BLaER1 (cell line): Measurements from ENCODE around the gene WFDC10B.
"Not testable (repeated sequence)": the region's sequence is repeated elsewhere in the genome, so short reads cannot be mapped to it uniquely, and the experiment has no call there.

ENCODE experiments used
- H3K27ac ChIP-seq: shearing (Covaris generic); formaldehyde crosslinking; 2 replicates; pipeline ENCODE4 v1.8.1; 2022
- H3K27me3 ChIP-seq: shearing (Covaris generic); formaldehyde crosslinking; 2 replicates; pipeline ENCODE4 v1.8.1; 2022
- H3K36me3 ChIP-seq: shearing (Covaris generic); formaldehyde crosslinking; 2 replicates; pipeline ENCODE4 v1.8.1; 2022
- H3K4me1 ChIP-seq: shearing (Covaris generic); formaldehyde crosslinking; 2 replicates; pipeline ENCODE4 v1.8.1; 2022
- H3K4me2 ChIP-seq: shearing (Covaris generic); formaldehyde crosslinking; 2 replicates; pipeline ENCODE4 v1.8.1; 2022
- H3K4me3 ChIP-seq: shearing (Covaris generic); formaldehyde crosslinking; 2 replicates; pipeline ENCODE4 v1.8.1; 2022
- H3K9ac ChIP-seq: shearing (Covaris generic); formaldehyde crosslinking; 2 replicates; pipeline ENCODE4 v1.8.1; 2022
- H3K9me3 ChIP-seq: shearing (Covaris generic); formaldehyde crosslinking; 2 replicates; pipeline ENCODE4 v1.8.1; 2022
- H4K20me1 ChIP-seq: shearing (Covaris generic); formaldehyde crosslinking; 2 replicates; pipeline ENCODE4 v1.8.1; 2022
- Cebpa-rat ChIP-seq: shearing (Covaris generic); IDR thresholded peaks from 2 replicates; pipeline ENCODE4 v1.8.1; 2022

The WFDC10B gene

GRCh38 chr20:45649312-45649863 lies 55.4 kb downstream of the WFDC10B start:
- H3K27me3 ChIP-seq: no peaks in the 10 kb centered on the region
- no peak overlapping the region for H3K9ac ChIP-seq
- no peak overlapping the region for H3K4me2 ChIP-seq
- H3K4me1 ChIP-seq: no peaks in the 10 kb centered on the region
- H3K9me3 ChIP-seq: peaks cover 17% of the 10 kb centered on the region
- H3K27ac ChIP-seq: no peak overlapping the region
- no peak for TF ChIP-seq Cebpa-rat
- H3K4me3 ChIP-seq: no peak overlapping the region
- H4K20me1 ChIP-seq: no peaks in the 10 kb centered on the region
- H3K36me3 ChIP-seq: no peaks in the 10 kb centered on the region

GRCh38 chr20:45647441-45648050 lies 57.3 kb downstream of the WFDC10B start:
- H3K4me1 ChIP-seq: no peaks in the 10 kb centered on the region
- H3K9ac ChIP-seq: no peak overlapping the region
- no peak overlapping the region for H3K4me3 ChIP-seq
- no peaks in the 10 kb centered on the region for H3K27me3 ChIP-seq
- H3K27ac ChIP-seq: no peak overlapping the region
- no peak for TF ChIP-seq Cebpa-rat
- peaks cover 17% of the 10 kb centered on the region for H3K9me3 ChIP-seq
- no peaks in the 10 kb centered on the region for H3K36me3 ChIP-seq
- H3K4me2 ChIP-seq: no peak overlapping the region
- no peaks in the 10 kb centered on the region for H4K20me1 ChIP-seq

- no peaks in the 10 kb centered on the region for H3K27me3 ChIP-seq
- H3K4me2 ChIP-seq: no peak overlapping the region
- H3K9me3 ChIP-seq: peaks cover 17% of the 10 kb centered on the region
- H3K36me3 ChIP-seq: no peaks in the 10 kb centered on the region
- no peaks in the 10 kb centered on the region for H4K20me1 ChIP-seq
- no peak overlapping the region for H3K27ac ChIP-seq
- no peak overlapping the region for H3K4me3 ChIP-seq
- H3K9ac ChIP-seq: no peak overlapping the region
- no peak for TF ChIP-seq Cebpa-rat
- H3K4me1 ChIP-seq: no peaks in the 10 kb centered on the region
Observed at GRCh38 chr20:45646875-45647274, 57.9 kb downstream of the WFDC10B start.

GRCh38 chr20:45645869-45646268 lies 59.0 kb downstream of the WFDC10B start:
- peaks cover 17% of the 10 kb centered on the region for H3K9me3 ChIP-seq
- not testable (repeated sequence) for H3K4me3 ChIP-seq, H3K9ac ChIP-seq, H3K27ac ChIP-seq, H3K4me2 ChIP-seq, H3K27me3 ChIP-seq, H4K20me1 ChIP-seq, H3K4me1 ChIP-seq, H3K36me3 ChIP-seq

GRCh38 chr20:45641076-45641475 lies 63.7 kb downstream of the WFDC10B start:
- H3K4me2 ChIP-seq, H3K9me3 ChIP-seq, H3K9ac ChIP-seq, H4K20me1 ChIP-seq, H3K4me3 ChIP-seq, H3K4me1 ChIP-seq, H3K27me3 ChIP-seq, H3K27ac ChIP-seq, H3K36me3 ChIP-seq: not testable (repeated sequence)

GRCh38 chr20:45639687-45640086 lies 65.1 kb downstream of the WFDC10B start:
- Histone ChIP-seq H3K4me2 (no peak overlapping the region), H4K20me1 (no peaks in the 10 kb centered on the region), H3K4me1 (no peaks in the 10 kb centered on the region), H3K9ac (no peak overlapping the region), H3K27me3 (no peaks in the 10 kb centered on the region), H3K4me3 (no peak overlapping the region), H3K36me3 (no peaks in the 10 kb centered on the region), H3K27ac (no peak overlapping the region), H3K9me3 (no peaks in the 10 kb centered on the region)
- TF ChIP-seq Cebpa-rat: no peak

GRCh38 chr20:45636513-45636912 lies 68.3 kb downstream of the WFDC10B start:
- H3K4me3 ChIP-seq: no peak overlapping the region
- no peaks in the 10 kb centered on the region for H4K20me1 ChIP-seq
- no peak for TF ChIP-seq Cebpa-rat
- H3K36me3 ChIP-seq: no peaks in the 10 kb centered on the region
- peaks cover 2% of the 10 kb centered on the region; the same call in 1 of the 2 replicates for H3K4me1 ChIP-seq
- no peak overlapping the region for H3K27ac ChIP-seq
- H3K9ac ChIP-seq: no peak overlapping the region
- H3K27me3 ChIP-seq: no peaks in the 10 kb centered on the region
- H3K9me3 ChIP-seq: no peaks in the 10 kb centered on the region
- no peak overlapping the region for H3K4me2 ChIP-seq
